Esophagus squamous epithelium (tissue), 4 donors: Measurements from ENCODE around the gene RHBDD3.

Source experiments
- CTCF ChIP-seq, 6 experiments: fragments of 450-650 bp in 4 of 6; fragments of 200-600 bp in 2 of 6; sonication (generic) in 2 of 6; IDR thresholded peaks; one replicate each; pipeline ENCODE4 v1.5.1; 2016 to 2019; ENCODE audit warnings: antibody characterized with exemption in 6 of 6, mild to moderate bottlenecking in 4 of 6, moderate library complexity in 4 of 6
- POLR2A ChIP-seq, 4 donors: fragments of 450-650 bp; IDR thresholded peaks; one replicate each; pipeline ENCODE4 v1.6.1; 2017; ENCODE audit warnings: antibody characterized with exemption in 4 of 4, mild to moderate bottlenecking in 4 of 4, moderate library complexity in 3 of 4

- TF ChIP-seq POLR2A (IDR thresholded peaks at IDR 0.05) (no peak), CTCF (IDR thresholded peaks at IDR 0.05) (no peak)
Measured at GRCh38 chr22:29256606-29257325, 11.0 kb downstream of the RHBDD3 start.
